ENCODE measurements around the gene CD99. TPM values are rescaled to one million over a fixed set of nuclear protein-coding genes. Genes with fewer than 3 reads are reported as not detected.
"Not testable (repeated sequence)": the region's sequence is repeated elsewhere in the genome, so short reads cannot be mapped to it uniquely, and the experiment has no call there.

CD99 gene
- total and polyA plus RNA-seq, 2 donors (not counting 1 experiment from before 2014, with no cell fraction given) = 177 to 551 TPM

DNA sequence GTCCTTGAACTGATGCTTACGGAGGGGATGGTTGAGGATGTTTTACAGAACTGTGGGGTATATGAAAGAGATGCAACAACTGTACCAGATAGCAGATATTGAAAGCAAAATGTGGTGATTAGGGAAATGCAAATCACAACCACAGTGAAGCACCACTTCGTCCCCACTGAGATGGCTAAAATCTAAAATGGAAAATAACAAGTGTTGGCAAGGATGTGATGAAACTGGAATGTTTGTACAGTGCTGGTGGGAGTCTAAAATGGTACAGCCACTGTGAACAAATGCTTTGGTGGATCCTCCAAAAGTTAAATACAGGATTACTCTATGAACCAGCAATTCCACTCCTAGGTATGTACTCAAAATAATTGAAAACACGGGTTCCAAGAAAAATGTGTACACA, 83.7 kb downstream of the CD99 start:
- no peak overlapping the region for H3K4me2 ChIP-seq (ENCODE audit: extremely low read depth, insufficient read depth, low read length)
- no peak overlapping the region for H3K27ac ChIP-seq (ENCODE audit: insufficient read depth, low read length)
- H4K20me1 ChIP-seq (ENCODE audit: control insufficient read depth, extremely low read depth, insufficient read depth, low read length) = no peaks in the 10 kb centered on the region
- no peak overlapping the region for H3K4me3 ChIP-seq (replicated peaks in 1 of 4; ENCODE audit: control extremely low read depth in 1 of 4, insufficient read depth in 1 of 4, low read depth in 3 of 4, low read length in 4 of 4)
- H2AFZ ChIP-seq (ENCODE audit: low read length) = no peak overlapping the region
- no peaks in the 10 kb centered on the region for H3K79me2 ChIP-seq (ENCODE audit: control insufficient read depth, insufficient read depth, low read length)
- DNase-seq (ENCODE audit: low read depth in 2 of 2) = no peak
- H3K36me3 ChIP-seq (ENCODE audit: control insufficient read depth, insufficient read depth, low read length) = no peaks in the 10 kb centered on the region
- TF ChIP-seq CTCF (conservative IDR thresholded peaks at IDR 0.05 in 1 of 2, IDR thresholded peaks at IDR 0.05 in 1 of 2; ENCODE audit: low read depth in 1 of 2, low read length in 2 of 2) = no peak
- H3K9ac ChIP-seq (ENCODE audit: insufficient read depth, low read length) = no peak overlapping the region
- no peaks in the 10 kb centered on the region for H3K4me1 ChIP-seq (ENCODE audit: control insufficient read depth, extremely low read depth, insufficient read depth, low read length)
- H3K9me3 ChIP-seq (ENCODE audit: control insufficient read depth, insufficient read depth, low read depth, low read length) = no peaks in the 10 kb centered on the region
- H3K27me3 ChIP-seq (ENCODE audit: control insufficient read depth, insufficient read depth, low read length) = no peaks in the 10 kb centered on the region

DNA sequence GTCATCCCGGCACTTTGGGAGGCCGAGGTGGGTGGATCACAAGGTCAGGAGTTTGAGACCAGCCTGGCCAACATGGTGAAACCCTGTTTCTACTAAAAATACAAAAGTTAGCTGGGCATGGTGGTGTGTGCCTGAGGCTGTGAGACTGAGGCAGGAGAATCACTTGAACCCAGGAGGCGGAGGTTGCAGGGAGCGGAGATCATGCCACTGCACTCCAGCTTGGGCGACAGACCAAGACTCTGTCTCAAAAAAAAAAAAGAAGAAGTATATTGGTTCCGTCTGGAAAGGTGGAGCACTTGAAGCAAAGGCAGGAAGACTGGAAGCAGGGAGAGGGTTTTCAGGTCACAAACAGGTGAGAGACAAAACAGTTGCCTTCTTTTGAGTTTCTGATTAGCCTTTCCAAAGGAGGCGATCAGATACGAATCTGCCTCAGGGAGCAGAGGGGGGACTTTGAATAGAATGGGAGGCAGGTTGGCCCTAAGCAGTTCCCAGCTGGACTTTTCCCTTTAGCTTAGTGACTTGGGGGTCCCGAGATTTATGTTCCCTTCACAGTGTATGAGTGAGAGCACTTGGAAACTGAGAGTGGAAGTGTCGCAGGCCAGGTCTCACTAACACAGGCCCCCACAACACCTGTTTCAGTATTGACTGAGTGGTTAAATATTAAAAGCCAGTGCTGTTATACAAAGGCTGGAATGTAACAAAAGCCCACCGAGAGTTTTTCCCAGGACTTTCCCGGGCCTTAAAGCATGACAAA, 89.6 kb downstream of the CD99 start:
- H3K4me2 ChIP-seq (ENCODE audit: extremely low read depth, insufficient read depth, low read length); H3K4me3 ChIP-seq (replicated peaks in 1 of 4; ENCODE audit: control extremely low read depth in 1 of 4, insufficient read depth in 1 of 4, low read depth in 3 of 4, low read length in 4 of 4); H3K79me2 ChIP-seq (ENCODE audit: control insufficient read depth, insufficient read depth, low read length); H3K4me1 ChIP-seq (ENCODE audit: control insufficient read depth, extremely low read depth, insufficient read depth, low read length); H4K20me1 ChIP-seq (ENCODE audit: control insufficient read depth, extremely low read depth, insufficient read depth, low read length); H3K9ac ChIP-seq (ENCODE audit: insufficient read depth, low read length); H3K36me3 ChIP-seq (ENCODE audit: control insufficient read depth, insufficient read depth, low read length); DNase-seq (ENCODE audit: low read depth in 2 of 2); H3K27me3 ChIP-seq (ENCODE audit: control insufficient read depth, insufficient read depth, low read length); H3K27ac ChIP-seq (ENCODE audit: insufficient read depth, low read length); H3K9me3 ChIP-seq (ENCODE audit: control insufficient read depth, insufficient read depth, low read depth, low read length); H2AFZ ChIP-seq (ENCODE audit: low read length): not testable (repeated sequence)

GRCh38 chrX:2781226-2781571, 90.1 kb downstream of the CD99 start:
- no peak overlapping the region for H3K4me3 ChIP-seq (replicated peaks in 1 of 4; ENCODE audit: control extremely low read depth in 1 of 4, insufficient read depth in 1 of 4, low read depth in 3 of 4, low read length in 4 of 4)
- H4K20me1 ChIP-seq (ENCODE audit: control insufficient read depth, extremely low read depth, insufficient read depth, low read length) = no peaks in the 10 kb centered on the region
- no peak overlapping the region for H3K27ac ChIP-seq (ENCODE audit: insufficient read depth, low read length)
- DNase-seq (ENCODE audit: low read depth in 2 of 2) = no peak
- H2AFZ ChIP-seq (ENCODE audit: low read length) = no peak overlapping the region
- H3K9ac ChIP-seq (ENCODE audit: insufficient read depth, low read length) = no peak overlapping the region
- no peaks in the 10 kb centered on the region for H3K36me3 ChIP-seq (ENCODE audit: control insufficient read depth, insufficient read depth, low read length)
- TF ChIP-seq CTCF (conservative IDR thresholded peaks at IDR 0.05 in 1 of 2, IDR thresholded peaks at IDR 0.05 in 1 of 2; ENCODE audit: low read depth in 1 of 2, low read length in 2 of 2) (no peak), EZH2 (IDR thresholded peaks at IDR 0.05; ENCODE audit: low read length, missing control alignments) (no peak)
- no peak overlapping the region for H3K4me2 ChIP-seq (ENCODE audit: extremely low read depth, insufficient read depth, low read length)
- no peaks in the 10 kb centered on the region for H3K27me3 ChIP-seq (ENCODE audit: control insufficient read depth, insufficient read depth, low read length)
- H3K9me3 ChIP-seq (ENCODE audit: control insufficient read depth, insufficient read depth, low read depth, low read length) = no peaks in the 10 kb centered on the region
- H3K4me1 ChIP-seq (ENCODE audit: control insufficient read depth, extremely low read depth, insufficient read depth, low read length) = no peaks in the 10 kb centered on the region
- H3K79me2 ChIP-seq (ENCODE audit: control insufficient read depth, insufficient read depth, low read length) = no peaks in the 10 kb centered on the region

Measured in fibroblast of lung (primary cell).